Kidney epithelial cell (primary cell): ENCODE results near the gene C16orf95. TPM values are rescaled to one million over a fixed set of nuclear protein-coding genes. Genes with fewer than 3 reads are reported as not detected.
"Not testable (repeated sequence)": the region's sequence is repeated elsewhere in the genome, so short reads cannot be mapped to it uniquely, and the experiment has no call there.

Source experiments
- DNase-seq: peaks from one replicate; pipeline ENCODE4 v3.0.0-alpha.2; 2010; ENCODE audit warnings: low read depth
- H3K27me3 ChIP-seq: 2 replicates; pipeline ENCODE4 v1.6.0; 2011; ENCODE audit warnings: low read length; ENCODE audit not compliant: control insufficient read depth, insufficient read depth
- H3K36me3 ChIP-seq: 2 replicates; pipeline ENCODE4 v1.5.1; 2011; ENCODE audit warnings: low read length; ENCODE audit not compliant: control insufficient read depth, insufficient read depth
- H3K4me3 ChIP-seq: 2 replicates; pipeline ENCODE4 v1.5.1; 2011; ENCODE audit warnings: low read depth, mild to moderate bottlenecking, control low read depth, low read length
- CTCF ChIP-seq: IDR thresholded peaks from 2 replicates; pipeline ENCODE4 v1.5.1; 2011; ENCODE audit warnings: mild to moderate bottlenecking, moderate library complexity, low read length, control low read depth, inconsistent platforms; ENCODE audit not compliant: insufficient read depth, poor library complexity, severe bottlenecking
- total RNA-seq: library from RNA; depleted of rRNA; stranded (reverse); fragments of >200 nt; gene quantifications from 2 replicates; pipeline ENCODE4 v1.2.3, GENCODE V29; 2015

C16orf95 gene
- total RNA-seq, result 1.7 and 5.7 TPM in 2 replicates

- peak; percentile 57 for DNase-seq
- TF ChIP-seq CTCF, result peak; percentile 65
Observed at GRCh38 chr16:87316923-87317749, at the start of gene C16orf95. Gene C16orf95 (minus strand): TSS chr16:87317392. CDS start chr16:87317242, 150 bp downstream.

GRCh38 chr16:87366930-87367329 lies 49.7 kb upstream of the C16orf95 start:
- DNase-seq, result no peak
- H3K27me3 ChIP-seq, result no peaks in the 10 kb centered on the region
- H3K36me3 ChIP-seq, result no peaks in the 10 kb centered on the region
- TF ChIP-seq CTCF, result no peak
- no peak overlapping the region for H3K4me3 ChIP-seq

More at GRCh38 chr16:87316923-87317749, at the start of gene C16orf95:
- Histone ChIP-seq H3K36me3 (no peaks in the 10 kb centered on the region), H3K27me3 (no peaks in the 10 kb centered on the region), H3K4me3 (peak within 1 kb of the TSS; percentile 90)

GRCh38 chr16:87366288-87366687 lies 49.1 kb upstream of the C16orf95 start:
- no peak overlapping the region for H3K4me3 ChIP-seq

GRCh38 chr16:87365021-87365713 lies 48.0 kb upstream of the C16orf95 start:
- no peaks in the 10 kb centered on the region for H3K27me3 ChIP-seq
- no peak for DNase-seq
- no peak for TF ChIP-seq CTCF
- no peaks in the 10 kb centered on the region for H3K36me3 ChIP-seq
- H3K4me3 ChIP-seq, result no peak overlapping the region

More at GRCh38 chr16:87366288-87366687, 49.1 kb upstream of the C16orf95 start:
- TF ChIP-seq CTCF, result no peak
- H3K27me3 ChIP-seq, result no peaks in the 10 kb centered on the region
- no peaks in the 10 kb centered on the region for H3K36me3 ChIP-seq
- DNase-seq, result no peak

- H3K36me3 ChIP-seq, result no peaks in the 10 kb centered on the region
- no peak overlapping the region for H3K4me3 ChIP-seq
Observed at GRCh38 chr16:87363771-87364455, 46.7 kb upstream of the C16orf95 start.

GRCh38 chr16:87362828-87363559 lies 45.8 kb upstream of the C16orf95 start:
- DNase-seq, H3K36me3 ChIP-seq, H3K27me3 ChIP-seq, H3K4me3 ChIP-seq: not testable (repeated sequence)

More at GRCh38 chr16:87363771-87364455, 46.7 kb upstream of the C16orf95 start:
- DNase-seq, result no peak
- no peak for TF ChIP-seq CTCF
- no peaks in the 10 kb centered on the region for H3K27me3 ChIP-seq
